Activated CD4-positive, CD25-positive, alpha-beta regulatory T cell treated with anti-CD3 and anti-CD28 coated beads, Interleukin-2, amount 50 U/mL, for 16 hours (primary cell): ENCODE results near the gene NR6A1.

ENCODE experiments used
- DNase-seq: peaks from one replicate; pipeline ENCODE4 v3.0.0-alpha.2; 2020; ENCODE audit warnings: low read depth, low spot score

NR6A1 gene

GRCh38 chr9:124491049-124491975, 279.8 kb downstream of the NR6A1 start:
- no peak for DNase-seq

DNA sequence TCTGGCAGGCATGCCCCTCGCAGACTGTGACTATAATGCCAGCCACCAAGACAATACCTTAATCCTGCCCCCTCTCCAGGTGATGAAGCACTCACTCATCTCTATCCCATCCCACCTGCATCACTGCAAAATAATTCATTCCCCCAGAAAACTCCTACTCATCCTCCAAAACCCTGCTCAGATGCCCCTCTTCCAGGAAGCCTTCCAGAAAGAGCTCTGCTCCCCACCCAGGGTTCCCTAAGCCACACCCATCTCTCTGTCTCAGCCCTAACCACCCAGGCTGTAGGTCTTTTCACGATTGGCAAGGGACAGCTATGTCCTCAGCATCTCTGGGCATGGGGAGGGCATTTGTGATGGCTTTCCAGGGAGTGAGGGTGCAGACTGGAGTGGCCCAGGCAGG, 281.1 kb downstream of the NR6A1 start:
- DNase-seq, result no peak

DNA sequence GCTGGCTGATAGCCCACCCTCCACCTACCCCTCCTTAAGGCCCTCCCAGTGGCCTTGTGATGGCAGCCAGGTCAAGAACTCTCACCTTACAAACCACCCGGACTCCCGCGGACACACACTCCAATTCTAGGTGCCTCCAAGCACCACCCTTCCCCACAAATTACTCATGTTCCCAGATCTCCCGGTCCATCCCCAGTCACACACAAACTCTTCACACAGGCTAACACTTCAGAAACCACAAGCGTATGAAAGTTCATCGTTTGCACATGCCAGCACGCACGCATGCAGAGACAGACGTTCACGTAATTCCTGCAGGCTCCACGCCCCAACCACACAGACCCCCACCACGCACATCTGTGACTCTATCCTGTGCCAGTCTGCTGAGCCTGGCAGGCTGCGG, 281.9 kb downstream of the NR6A1 start:
- DNase-seq, result no peak

- DNase-seq, result no peak
These were observed 282.4 kb downstream of the NR6A1 start for GRCh38 chr9:124488641-124489210.

DNA sequence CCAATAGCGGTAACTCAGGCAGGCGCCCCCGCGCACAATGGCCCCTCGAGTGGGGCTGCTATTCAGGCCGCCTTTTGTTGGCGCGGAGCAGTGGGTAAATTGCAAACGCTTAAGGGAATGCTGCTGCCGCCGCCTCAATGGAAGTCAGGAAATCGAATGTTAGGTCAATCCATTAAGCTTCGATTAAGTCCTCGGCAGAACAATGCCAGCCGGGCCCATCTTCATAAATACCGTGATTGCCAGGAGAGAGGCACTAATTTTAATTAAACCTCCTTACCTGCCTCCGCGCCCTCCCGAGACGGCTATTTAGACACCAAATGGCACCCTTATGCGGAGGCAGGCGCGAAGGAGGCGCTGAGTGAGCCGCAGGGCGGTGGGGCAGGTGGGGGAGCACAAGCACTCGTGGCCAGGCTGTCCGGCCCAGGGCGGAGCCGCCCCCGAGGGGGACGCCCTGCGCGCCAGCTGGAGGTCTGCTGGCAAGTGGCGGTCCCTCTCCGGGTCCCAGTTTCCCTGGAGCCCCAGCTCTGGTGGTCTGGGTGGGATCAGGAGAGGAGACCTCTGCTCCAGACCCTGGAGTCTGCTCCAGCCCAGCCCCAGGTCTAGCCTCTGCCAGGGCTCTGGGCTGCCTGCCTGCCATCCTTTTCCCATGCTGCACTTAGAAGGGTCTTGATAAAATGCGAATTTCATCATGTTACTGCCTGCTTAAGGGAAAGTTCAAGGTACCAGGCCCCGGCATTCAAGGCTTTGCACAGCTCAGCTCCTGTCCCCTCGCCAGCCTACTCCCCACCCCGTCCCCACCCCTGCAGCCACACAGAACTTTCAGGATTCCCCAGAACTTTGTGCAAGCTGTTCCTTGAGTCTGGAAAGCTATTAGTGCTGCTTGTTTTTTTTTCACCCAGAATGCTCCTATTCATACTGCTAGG, 283.6 kb downstream of the NR6A1 start:
- no peak for DNase-seq

DNA sequence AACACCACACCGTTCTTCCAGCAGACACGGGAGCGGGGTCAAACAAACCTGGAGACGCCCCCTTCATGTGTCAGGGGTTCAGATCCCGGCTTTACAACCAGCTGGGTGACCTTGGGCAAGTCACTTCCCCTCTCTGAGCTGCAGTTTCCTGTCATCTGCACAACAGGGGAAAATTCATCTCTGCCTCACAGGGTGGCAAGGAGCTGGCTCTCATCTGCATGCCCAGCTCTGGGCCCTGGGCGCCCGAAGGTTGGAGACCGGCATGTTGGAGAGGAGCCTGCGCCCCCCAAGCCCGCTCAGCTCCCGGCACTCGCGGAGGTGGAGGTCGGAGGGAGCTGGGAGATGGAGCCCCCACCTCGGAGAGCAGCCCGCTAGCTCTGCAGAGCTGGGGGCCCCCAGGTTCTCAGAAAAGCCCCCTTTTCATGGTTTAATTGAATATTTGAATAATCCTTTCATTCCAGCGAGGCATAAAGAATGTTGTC, 284.3 kb downstream of the NR6A1 start:
- no peak for DNase-seq

DNA sequence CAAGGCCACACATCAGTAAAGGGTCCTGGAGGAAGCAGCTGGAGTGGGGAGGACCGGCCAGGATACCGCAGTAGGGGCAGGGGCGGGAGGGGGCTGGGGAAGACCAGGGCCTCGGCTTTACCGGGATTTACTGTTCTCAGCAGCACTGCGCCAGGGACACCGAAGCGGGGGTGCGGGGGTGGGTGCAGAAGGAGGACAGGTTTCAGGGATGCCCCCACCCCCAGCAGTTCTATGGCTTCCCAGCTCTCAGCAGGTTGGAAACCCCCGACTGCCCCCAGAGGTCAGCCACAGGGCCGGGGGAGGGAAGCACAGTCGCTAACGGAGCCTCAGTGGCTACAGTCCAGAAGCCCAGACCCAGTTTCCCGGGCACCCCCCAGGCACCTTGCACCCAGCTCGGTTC, 285.2 kb downstream of the NR6A1 start:
- DNase-seq, result no peak

DNA sequence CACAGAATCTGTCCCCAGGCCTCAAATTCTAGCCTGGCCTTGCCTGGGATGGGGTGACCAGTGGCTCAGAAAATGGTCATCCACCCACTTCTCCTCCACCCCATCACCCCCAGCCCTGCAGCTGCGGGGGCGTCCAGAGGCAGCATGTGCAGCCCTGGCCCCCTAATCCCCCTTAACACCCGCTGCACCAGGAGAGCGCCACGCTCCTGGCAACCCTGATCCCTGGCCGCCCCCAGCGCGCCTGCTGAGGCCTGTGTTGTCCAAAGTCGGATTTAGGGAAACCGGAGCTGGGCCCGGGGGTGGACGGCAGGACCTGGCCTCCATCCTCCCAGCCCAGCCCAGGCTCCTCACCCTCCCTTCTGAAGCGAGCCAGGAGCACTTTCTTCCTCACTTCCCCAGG, 285.9 kb downstream of the NR6A1 start:
- no peak for DNase-seq

DNA sequence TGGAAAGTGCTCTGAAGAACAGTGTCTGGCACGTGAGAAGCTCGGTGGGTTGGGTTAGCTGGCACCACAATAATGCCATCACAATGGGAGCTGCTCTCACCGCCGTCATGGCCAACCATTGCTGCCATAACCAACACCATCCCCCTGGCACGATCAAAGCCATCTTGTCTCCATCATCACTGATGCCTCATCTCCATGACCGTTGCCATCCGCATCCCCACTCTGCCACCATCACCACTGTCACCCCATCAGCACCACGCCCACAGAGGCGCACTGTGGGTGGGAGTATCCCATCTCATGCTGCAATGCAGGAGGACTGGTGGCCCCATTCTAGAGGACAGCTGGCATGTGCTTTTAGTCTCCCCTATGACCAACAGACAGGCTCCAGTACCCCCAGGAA, 287.6 kb downstream of the NR6A1 start:
- DNase-seq, result no peak

DNA sequence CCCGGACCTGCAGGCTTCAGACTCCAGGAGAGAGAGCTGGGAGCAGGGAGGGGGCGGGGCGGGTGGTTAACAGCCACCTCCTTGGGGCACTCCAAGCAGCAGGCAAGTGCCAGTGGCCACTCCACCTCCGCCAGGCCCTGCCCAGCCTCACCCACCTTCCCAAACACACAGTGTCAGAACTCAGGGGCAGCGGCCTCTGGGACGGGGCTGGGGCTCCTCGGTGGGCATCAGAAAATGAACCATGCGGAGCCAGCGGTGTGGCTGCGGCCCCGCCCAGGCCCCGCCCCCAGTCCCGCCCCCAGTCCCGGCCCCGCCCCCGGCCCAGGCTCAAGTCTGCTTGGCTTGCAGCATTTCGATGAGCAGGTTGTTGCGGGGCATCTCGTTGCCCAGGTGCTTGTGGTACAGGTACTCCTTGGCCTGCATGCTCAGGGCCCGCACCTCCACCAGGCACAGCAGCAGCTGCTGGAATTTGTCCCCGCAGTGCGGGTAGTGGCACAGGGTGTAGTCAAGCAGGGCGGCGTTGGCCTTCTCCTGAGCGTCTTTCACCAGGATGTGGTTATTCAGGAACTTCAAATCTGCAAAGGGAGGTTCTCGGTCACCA, 288.6 kb downstream of the NR6A1 start:
- DNase-seq, result no peak

- no peak for DNase-seq
These were observed 290.0 kb downstream of the NR6A1 start for GRCh38 chr9:124481115-124481514.

GRCh38 chr9:124480621-124480981, 290.5 kb downstream of the NR6A1 start:
- no peak for DNase-seq

DNA sequence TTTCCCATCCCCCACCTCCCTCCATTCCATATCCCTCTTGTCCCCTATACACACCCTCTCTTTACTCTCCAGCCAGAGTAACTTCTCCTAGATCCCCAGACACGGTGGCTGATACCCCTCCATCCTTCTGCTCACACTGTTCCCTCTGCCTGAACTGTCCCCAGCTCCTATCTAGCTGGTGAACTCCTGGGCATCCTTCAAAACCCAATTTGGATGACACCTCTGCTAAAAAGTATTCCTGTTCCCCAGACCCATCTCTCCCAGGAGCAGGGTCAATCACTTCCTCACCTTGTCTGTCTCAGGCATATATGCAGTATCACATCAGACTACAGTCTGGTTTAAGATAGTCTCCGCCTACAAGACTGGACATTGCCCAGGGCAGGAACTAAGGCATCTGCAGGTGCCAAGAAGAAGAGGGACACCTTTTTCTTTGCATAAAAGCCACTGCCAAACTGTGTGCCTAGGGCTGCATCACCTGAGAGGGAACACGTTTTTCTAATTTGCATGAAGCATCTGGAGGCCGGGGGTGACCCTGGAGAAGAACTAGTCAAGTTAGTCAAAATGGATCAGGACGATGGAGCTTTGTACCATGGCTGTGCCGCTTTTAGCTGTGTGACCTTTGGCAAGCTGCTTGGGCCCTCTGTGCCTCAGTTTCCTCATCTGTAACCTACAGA, 291.0 kb downstream of the NR6A1 start:
- no peak for DNase-seq

- DNase-seq, result no peak
These were observed 291.7 kb downstream of the NR6A1 start for GRCh38 chr9:124479371-124479770.

DNA sequence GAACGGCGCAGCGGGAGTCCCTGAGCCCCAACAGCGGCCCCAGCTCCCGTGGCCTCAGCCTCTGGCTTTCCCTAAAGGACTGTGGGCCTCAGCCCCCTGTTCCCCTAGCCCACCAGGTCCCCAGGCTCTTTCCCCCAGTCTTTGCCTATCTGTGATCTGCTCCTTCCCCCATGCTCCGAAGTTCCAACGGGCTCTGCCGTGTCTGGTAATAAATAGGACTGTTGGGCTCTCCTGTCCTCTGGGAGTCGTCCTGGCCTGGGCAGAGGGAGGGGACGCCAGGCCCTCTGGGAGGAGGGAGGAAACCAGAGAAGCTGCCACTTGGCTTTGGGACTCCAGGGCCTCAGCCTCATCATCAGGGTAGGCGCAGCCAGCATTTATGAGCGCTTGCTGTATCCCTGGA, 292.8 kb downstream of the NR6A1 start:
- DNase-seq, result no peak

DNA sequence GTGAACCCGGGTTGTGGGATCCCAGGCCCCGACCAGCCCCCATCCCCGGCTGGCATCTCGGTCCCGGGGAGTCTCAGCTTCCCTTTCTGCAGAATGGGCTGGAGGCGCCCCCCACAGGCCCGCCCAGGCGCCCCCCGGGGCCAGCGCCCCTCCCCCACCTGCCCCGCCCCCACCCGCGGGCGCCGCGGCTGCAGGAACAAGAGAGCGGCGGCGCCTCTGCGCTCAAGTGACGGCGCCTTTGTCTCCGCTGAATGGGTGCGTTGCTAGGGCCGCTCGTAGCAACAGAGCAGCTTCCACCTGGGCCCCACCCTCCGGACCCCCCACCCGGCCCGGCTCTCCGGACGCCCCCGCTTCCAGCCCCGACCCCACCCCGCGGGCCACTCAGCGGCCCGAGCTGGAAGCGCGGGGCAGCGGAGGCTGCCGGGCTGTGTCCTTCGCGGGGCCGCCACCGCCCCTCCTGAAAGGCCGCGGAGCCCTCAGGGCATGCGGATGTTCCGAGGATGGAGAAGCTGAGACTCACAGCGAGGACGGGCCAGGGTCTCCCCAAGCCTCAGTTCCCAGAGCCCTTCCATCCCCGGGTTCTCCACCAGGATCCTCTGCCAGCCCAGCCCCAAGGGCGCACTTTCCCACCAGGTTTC, 293.3 kb downstream of the NR6A1 start:
- no peak for DNase-seq

- no peak for DNase-seq
These were observed 293.9 kb downstream of the NR6A1 start for GRCh38 chr9:124477211-124477647.

GRCh38 chr9:124475868-124476690, 295.0 kb downstream of the NR6A1 start:
- no peak for DNase-seq

DNA sequence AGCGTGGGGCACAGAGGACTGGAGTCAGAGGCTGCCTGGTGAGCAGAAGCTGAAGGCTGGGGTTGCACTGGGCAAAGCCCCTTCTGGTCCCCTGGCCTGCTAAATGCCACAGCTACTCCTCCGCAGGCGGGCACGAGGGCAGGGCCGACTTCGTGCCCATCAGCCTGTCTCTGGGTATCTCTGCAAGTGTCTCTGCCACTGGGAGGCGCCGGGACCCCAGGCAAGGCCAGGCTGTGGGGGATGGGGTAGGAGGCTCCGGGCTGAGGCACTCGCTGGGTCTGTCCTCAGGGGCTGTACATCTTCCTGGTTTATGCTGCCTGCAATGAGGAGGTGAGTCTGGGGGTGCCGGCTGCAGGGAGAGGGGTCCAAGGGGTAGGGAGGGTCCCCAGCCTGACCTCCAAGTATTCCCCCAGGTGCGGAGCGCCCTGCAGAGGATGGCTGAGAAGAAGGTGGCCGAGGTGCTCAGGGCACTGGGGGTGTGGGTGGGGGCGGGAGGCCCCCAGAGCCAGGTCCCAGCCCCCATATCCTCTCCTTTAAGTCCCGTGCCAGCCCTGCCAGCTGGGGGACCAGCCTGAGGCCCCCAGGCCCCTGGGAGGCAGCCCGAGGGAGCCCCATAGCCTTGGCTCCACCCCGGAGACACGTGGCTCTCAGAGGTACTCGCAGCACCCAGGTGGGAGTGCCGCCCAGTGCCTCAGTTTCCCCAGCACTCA, 295.8 kb downstream of the NR6A1 start:
- no peak for DNase-seq
